ENCODE results near the gene PTTG1IP.

PTTG1IP gene

DNA sequence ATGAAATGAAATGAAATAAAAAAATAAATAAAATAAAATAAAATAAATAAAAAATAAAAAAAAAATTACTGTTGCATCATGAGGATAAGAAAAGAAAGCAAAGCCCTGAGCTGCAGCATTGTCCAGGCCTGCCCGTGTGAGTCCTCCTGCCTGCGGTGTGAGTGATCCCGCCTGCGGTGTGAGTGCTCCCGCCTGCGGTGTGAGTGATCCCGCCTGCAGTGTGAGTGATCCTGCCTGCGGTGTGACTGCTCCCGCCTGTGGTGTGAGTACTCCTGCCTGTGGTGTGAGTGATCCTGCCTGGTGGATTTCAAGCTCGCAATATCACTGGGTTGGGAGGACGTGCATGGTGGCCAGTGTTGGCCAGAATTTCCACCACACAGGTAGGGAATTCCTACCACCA is 22.4 kb upstream of the PTTG1IP start:
- no peaks in the 10 kb centered on the region for H3K36me3 ChIP-seq (ENCODE audit: control insufficient read depth in 2 of 2, insufficient read depth in 1 of 2, low read length in 2 of 2)
- no peaks in the 10 kb centered on the region for H3K9me3 ChIP-seq (ENCODE audit: control insufficient read depth, insufficient read depth, low read depth, low read length)
- H3K4me1 ChIP-seq (ENCODE audit: control insufficient read depth, insufficient read depth, low read length), result no peaks in the 10 kb centered on the region
- TF ChIP-seq, protein P1, sequence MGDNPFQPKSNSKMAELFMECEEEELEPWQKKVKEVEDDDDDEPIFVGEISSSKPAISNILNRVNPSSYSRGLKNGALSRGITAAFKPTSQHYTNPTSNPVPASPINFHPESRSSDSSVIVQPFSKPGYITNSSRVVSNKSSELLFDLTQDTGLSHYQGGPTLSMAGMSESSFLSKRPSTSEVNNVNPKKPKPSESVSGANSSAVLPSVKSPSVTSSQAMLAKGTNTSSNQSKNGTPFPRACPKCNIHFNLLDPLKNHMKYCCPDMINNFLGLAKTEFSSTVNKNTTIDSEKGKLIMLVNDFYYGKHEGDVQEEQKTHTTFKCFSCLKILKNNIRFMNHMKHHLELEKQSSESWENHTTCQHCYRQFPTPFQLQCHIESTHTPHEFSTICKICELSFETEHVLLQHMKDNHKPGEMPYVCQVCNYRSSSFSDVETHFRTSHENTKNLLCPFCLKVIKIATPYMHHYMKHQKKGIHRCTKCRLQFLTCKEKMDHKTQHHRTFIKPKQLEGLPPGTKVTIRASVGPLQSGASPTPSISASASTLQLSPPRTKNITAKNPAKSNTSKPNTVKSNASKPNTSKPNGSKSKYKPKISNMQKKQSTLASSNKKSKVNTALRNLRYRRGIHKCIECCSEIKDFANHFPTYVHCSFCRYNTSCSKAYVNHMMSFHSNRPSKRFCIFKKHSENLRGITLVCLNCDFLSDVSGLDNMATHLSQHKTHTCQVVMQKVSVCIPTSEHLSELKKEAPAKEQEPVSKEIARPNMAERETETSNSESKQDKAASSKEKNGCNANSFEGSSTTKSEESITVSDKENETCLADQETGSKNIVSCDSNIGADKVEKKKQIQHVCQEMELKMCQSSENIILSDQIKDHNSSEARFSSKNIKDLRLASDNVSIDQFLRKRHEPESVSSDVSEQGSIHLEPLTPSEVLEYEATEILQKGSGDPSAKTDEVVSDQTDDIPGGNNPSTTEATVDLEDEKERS (tag by site-specific recombination; IDR thresholded peaks at IDR 0.05), result no peak
- TF ChIP-seq, protein P2, sequence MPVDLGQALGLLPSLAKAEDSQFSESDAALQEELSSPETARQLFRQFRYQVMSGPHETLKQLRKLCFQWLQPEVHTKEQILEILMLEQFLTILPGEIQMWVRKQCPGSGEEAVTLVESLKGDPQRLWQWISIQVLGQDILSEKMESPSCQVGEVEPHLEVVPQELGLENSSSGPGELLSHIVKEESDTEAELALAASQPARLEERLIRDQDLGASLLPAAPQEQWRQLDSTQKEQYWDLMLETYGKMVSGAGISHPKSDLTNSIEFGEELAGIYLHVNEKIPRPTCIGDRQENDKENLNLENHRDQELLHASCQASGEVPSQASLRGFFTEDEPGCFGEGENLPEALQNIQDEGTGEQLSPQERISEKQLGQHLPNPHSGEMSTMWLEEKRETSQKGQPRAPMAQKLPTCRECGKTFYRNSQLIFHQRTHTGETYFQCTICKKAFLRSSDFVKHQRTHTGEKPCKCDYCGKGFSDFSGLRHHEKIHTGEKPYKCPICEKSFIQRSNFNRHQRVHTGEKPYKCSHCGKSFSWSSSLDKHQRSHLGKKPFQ (tag by site-specific recombination; IDR thresholded peaks at IDR 0.05), result peak; percentile 98
- no peak for TF ChIP-seq ZNF404 (tag by site-specific recombination; IDR thresholded peaks at IDR 0.05)
- no peak for TF ChIP-seq BCL11B (tag by site-specific recombination; IDR thresholded peaks at IDR 0.05; ENCODE audit: low read depth)
- peak; percentile 83 for TF ChIP-seq ZIC2 (tag by site-specific recombination; IDR thresholded peaks at IDR 0.05)
- no peak for TF ChIP-seq ZBTB44 (tag by site-specific recombination; IDR thresholded peaks at IDR 0.05)
- CTCF ChIA-PET, result interaction anchor here (0.7 to 1.4 kb wide), 3 partner anchors 15 to 241 kb away, joined by 3 read pairs; no protein-coding TSS in a partner anchor
- no peak overlapping the region for H3K4me3 ChIP-seq (ENCODE audit: low read depth, low read length)
- H3K27ac ChIP-seq (ENCODE audit: extremely low read depth, low read depth, low read length), result no peak overlapping the region
- POLR2A ChIA-PET, result no interaction called here

GRCh38 chr21:44894687-44895302 is 21.3 kb upstream of the PTTG1IP start:
- ChIA-PET CTCF (interaction anchor here (0.5 to 3.7 kb wide), 7 partner anchors 14 to 917 kb away, joined by 3 to 25 read pairs (median 4); no protein-coding TSS in a partner anchor), POLR2A (no interaction called here)
- Histone ChIP-seq H3K4me3 (ENCODE audit: low read depth, low read length) (no peak overlapping the region), H3K4me1 (ENCODE audit: control insufficient read depth, insufficient read depth, low read length) (no peaks in the 10 kb centered on the region), H3K27ac (ENCODE audit: extremely low read depth, low read depth, low read length) (no peak overlapping the region), H3K36me3 (ENCODE audit: control insufficient read depth in 2 of 2, insufficient read depth in 1 of 2, low read length in 2 of 2) (no peaks in the 10 kb centered on the region), H3K9me3 (ENCODE audit: control insufficient read depth, insufficient read depth, low read depth, low read length) (no peaks in the 10 kb centered on the region)
- TF ChIP-seq ZNF221 (tag by site-specific recombination; IDR thresholded peaks at IDR 0.05; ENCODE audit: borderline replicate concordance) (no peak), MYNN (tag by site-specific recombination; IDR thresholded peaks at IDR 0.05; ENCODE audit: borderline replicate concordance) (no peak), GLIS1 (tag by site-specific recombination; IDR thresholded peaks at IDR 0.05) (peak; percentile 35), HIC1 (tag by site-specific recombination; IDR thresholded peaks at IDR 0.05) (no peak), ZNF169 (tag by site-specific recombination; IDR thresholded peaks at IDR 0.05) (no peak), HOXC10 (CRISPR knock-in tag; IDR thresholded peaks at IDR 0.05) (no peak)
- TF ChIP-seq, protein P3, sequence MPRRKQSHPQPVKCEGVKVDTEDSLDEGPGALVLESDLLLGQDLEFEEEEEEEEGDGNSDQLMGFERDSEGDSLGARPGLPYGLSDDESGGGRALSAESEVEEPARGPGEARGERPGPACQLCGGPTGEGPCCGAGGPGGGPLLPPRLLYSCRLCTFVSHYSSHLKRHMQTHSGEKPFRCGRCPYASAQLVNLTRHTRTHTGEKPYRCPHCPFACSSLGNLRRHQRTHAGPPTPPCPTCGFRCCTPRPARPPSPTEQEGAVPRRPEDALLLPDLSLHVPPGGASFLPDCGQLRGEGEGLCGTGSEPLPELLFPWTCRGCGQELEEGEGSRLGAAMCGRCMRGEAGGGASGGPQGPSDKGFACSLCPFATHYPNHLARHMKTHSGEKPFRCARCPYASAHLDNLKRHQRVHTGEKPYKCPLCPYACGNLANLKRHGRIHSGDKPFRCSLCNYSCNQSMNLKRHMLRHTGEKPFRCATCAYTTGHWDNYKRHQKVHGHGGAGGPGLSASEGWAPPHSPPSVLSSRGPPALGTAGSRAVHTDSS (tag by site-specific recombination; IDR thresholded peaks at IDR 0.05), result no peak
- TF ChIP-seq, protein P4, sequence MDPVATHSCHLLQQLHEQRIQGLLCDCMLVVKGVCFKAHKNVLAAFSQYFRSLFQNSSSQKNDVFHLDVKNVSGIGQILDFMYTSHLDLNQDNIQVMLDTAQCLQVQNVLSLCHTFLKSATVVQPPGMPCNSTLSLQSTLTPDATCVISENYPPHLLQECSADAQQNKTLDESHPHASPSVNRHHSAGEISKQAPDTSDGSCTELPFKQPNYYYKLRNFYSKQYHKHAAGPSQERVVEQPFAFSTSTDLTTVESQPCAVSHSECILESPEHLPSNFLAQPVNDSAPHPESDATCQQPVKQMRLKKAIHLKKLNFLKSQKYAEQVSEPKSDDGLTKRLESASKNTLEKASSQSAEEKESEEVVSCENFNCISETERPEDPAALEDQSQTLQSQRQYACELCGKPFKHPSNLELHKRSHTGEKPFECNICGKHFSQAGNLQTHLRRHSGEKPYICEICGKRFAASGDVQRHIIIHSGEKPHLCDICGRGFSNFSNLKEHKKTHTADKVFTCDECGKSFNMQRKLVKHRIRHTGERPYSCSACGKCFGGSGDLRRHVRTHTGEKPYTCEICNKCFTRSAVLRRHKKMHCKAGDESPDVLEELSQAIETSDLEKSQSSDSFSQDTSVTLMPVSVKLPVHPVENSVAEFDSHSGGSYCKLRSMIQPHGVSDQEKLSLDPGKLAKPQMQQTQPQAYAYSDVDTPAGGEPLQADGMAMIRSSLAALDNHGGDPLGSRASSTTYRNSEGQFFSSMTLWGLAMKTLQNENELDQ (tag by site-specific recombination; IDR thresholded peaks at IDR 0.05; ENCODE audit: low read depth), result no peak

Measured in HEK293 (cell line).